HL-60 (cell line): ENCODE results near the gene LPIN1.

Experiments used
- DNase-seq, 2 experiments: peaks; one replicate each; pipeline ENCODE4 v3.0.0-alpha.2; 2010 to 2020; ENCODE audit warnings: low read depth in 1 of 2, low spot score in 1 of 2
- H3K27ac ChIP-seq: fragments of 250-450 bp; sonication (Bioruptor Pico); replicated peaks from 2 replicates; pipeline ENCODE4 v1.5.1; 2020; ENCODE audit warnings: mild to moderate bottlenecking, moderate library complexity
- H3K27me3 ChIP-seq: fragments of 250-450 bp; sonication (Bioruptor Pico); 2 replicates; pipeline ENCODE4 v1.5.1; 2021; ENCODE audit warnings: mild to moderate bottlenecking, moderate library complexity; ENCODE audit not compliant: insufficient read depth, poor library complexity, severe bottlenecking
- H3K4me3 ChIP-seq: replicated peaks from 2 replicates; pipeline ENCODE4 v1.5.1; 2011; ENCODE audit warnings: mild to moderate bottlenecking, control low read depth, low read length; ENCODE audit not compliant: insufficient read depth
- GABPA ChIP-seq: IDR thresholded peaks from 2 replicates; pipeline ENCODE4 v1.6.1; 2012; ENCODE audit warnings: low read depth
- POLR2AphosphoS5 ChIP-seq: IDR thresholded peaks from 2 replicates; pipeline ENCODE4 v1.6.1; 2012; ENCODE audit warnings: low read depth
- REST ChIP-seq: IDR thresholded peaks from 2 replicates; pipeline ENCODE4 v1.6.1; 2012; ENCODE audit warnings: low read depth; ENCODE audit not compliant: insufficient replicate concordance
- SPI1 ChIP-seq: IDR thresholded peaks from 2 replicates; pipeline ENCODE4 v1.6.1; 2012; ENCODE audit warnings: low read depth, mild to moderate bottlenecking, borderline replicate concordance
- TF ChIP-seq, protein P1 (sequence below): IDR thresholded peaks from one replicate; pipeline ENCODE4 v1.5.1; 2011; ENCODE audit warnings: low read length, control low read depth, inconsistent platforms; ENCODE audit not compliant: insufficient read depth

LPIN1 gene

DNA sequence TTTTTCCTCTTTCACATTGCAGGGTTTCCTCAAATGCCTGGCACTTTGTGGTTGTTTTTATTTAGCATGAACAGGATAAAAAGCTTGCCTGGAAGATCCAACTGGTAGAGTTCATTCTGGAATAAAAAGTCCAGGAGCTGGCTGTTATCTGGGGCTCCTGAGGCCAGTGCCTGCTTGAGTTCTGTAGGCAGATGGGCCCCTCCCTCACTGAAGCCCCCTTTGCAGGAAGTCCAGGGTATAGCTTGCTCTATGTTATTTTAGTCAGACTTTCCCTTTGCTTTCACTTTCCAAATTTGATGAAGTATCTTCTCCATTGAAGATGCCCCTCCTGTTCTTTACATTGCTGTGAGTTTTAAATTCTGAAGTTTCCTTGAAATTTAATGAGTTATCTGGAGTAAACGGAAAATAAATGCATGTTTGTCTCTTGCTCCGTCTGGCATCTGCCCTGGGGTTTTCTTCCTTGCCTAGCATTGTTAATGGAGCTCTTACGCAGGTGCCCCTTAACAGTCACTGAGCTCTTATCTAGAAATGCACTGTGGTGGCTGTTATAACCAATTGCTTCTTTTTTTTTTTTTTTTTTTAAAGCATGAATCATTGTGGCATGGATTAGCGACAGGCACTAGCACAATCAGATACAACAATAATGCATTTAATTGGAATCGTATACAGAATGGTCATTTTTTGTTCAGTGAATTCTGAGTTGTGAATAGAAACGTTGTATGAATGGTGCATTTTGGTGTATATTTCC is 27.0 kb upstream of the LPIN1 start:
- DNase-seq, result no peak
- no peak for TF ChIP-seq GABPA
- Histone ChIP-seq H3K27ac (no peak overlapping the region), H3K27me3 (peaks cover 6% of the 10 kb centered on the region), H3K4me3 (no peak overlapping the region)

- no peak overlapping the region for H3K27ac ChIP-seq
- DNase-seq, result no peak
- H3K27me3 ChIP-seq, result peaks cover 6% of the 10 kb centered on the region
- TF ChIP-seq POLR2AphosphoS5, result no peak
- TF ChIP-seq, protein P1, sequence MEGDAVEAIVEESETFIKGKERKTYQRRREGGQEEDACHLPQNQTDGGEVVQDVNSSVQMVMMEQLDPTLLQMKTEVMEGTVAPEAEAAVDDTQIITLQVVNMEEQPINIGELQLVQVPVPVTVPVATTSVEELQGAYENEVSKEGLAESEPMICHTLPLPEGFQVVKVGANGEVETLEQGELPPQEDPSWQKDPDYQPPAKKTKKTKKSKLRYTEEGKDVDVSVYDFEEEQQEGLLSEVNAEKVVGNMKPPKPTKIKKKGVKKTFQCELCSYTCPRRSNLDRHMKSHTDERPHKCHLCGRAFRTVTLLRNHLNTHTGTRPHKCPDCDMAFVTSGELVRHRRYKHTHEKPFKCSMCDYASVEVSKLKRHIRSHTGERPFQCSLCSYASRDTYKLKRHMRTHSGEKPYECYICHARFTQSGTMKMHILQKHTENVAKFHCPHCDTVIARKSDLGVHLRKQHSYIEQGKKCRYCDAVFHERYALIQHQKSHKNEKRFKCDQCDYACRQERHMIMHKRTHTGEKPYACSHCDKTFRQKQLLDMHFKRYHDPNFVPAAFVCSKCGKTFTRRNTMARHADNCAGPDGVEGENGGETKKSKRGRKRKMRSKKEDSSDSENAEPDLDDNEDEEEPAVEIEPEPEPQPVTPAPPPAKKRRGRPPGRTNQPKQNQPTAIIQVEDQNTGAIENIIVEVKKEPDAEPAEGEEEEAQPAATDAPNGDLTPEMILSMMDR, result no peak
- TF ChIP-seq REST, result no peak
- TF ChIP-seq GABPA, result no peak
- no peak for TF ChIP-seq SPI1
- no peak overlapping the region for H3K4me3 ChIP-seq
Measured at GRCh38 chr2:11720752-11721151, 25.7 kb upstream of the LPIN1 start.

DNA sequence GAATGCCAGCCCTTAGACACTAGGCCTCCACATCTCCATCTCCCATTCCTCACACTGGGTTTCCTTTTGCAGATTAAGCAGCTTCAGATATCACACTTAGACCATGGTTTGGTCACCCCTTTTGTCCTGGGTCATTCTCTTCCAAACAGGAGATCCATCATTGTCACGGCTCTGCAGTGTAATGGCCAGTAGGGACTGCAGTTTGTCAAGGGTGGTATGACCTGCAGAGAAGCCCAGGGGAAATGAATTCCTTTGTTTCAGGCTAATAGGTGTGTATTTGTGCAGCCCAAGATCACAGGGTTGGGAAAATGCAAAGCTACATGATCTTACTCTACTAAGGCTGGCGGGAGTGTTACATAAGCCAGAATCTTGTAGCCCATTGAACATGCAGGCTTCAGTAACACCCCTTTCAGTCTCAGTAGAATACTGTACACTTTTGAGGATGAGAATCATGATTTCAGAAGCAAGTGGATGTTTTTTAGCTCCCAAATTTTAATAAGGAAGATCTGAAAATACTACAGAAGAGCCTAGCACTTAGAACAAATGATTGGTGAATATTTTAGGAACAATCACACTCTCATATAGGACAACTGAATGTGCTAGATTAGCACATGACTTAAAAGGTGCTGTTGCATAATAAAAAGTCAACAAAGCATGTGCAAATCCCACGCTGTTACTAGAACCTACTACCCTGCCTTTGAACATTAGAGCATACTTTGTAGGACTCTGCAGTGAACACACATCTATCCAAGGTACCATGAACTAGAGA is 24.0 kb upstream of the LPIN1 start:
- H3K27ac ChIP-seq, result no peak overlapping the region
- no peak overlapping the region for H3K4me3 ChIP-seq
- no peak for TF ChIP-seq SPI1
- TF ChIP-seq, protein P1, result no peak
- no peak for TF ChIP-seq POLR2AphosphoS5
- no peak for TF ChIP-seq REST
- TF ChIP-seq GABPA, result no peak
- peaks cover 3% of the 10 kb centered on the region for H3K27me3 ChIP-seq
- DNase-seq, result no peak

- Histone ChIP-seq H3K4me3 (no peak overlapping the region), H3K27me3 (peaks cover 3% of the 10 kb centered on the region), H3K27ac (no peak overlapping the region)
- no peak for TF ChIP-seq SPI1
- no peak for TF ChIP-seq POLR2AphosphoS5
- TF ChIP-seq GABPA, result no peak
- no peak for TF ChIP-seq REST
- TF ChIP-seq, protein P1, result no peak
- DNase-seq, result no peak
Measured at GRCh38 chr2:11723061-11723371, 23.4 kb upstream of the LPIN1 start.
